Measurements from ENCODE around the gene CENPO.

Gene CENPO

GRCh38 chr2:24837996-24838513 lies 44.8 kb downstream of the CENPO start:
- DNase-seq (ENCODE audit: low read depth in 2 of 2), result no peak

- DNase-seq (ENCODE audit: low read depth in 2 of 2), result no peak
These were observed 45.3 kb downstream of the CENPO start for GRCh38 chr2:24838541-24838940.

- no peak for DNase-seq (ENCODE audit: low read depth in 2 of 2)
These were observed 46.5 kb downstream of the CENPO start for GRCh38 chr2:24839729-24840128.

GRCh38 chr2:24840164-24840869 lies 47.1 kb downstream of the CENPO start:
- no peak for DNase-seq (ENCODE audit: low read depth in 2 of 2)

- no peak for DNase-seq (ENCODE audit: low read depth in 2 of 2)
These were observed 48.0 kb downstream of the CENPO start for GRCh38 chr2:24840962-24841945.

- DNase-seq (ENCODE audit: low read depth in 2 of 2), result no peak
These were observed 49.1 kb downstream of the CENPO start for GRCh38 chr2:24842081-24843050.

- no peak for DNase-seq (ENCODE audit: low read depth in 2 of 2)
These were observed 50.2 kb downstream of the CENPO start for GRCh38 chr2:24843330-24843860.

- DNase-seq (ENCODE audit: low read depth in 2 of 2), result no peak
These were observed 50.9 kb downstream of the CENPO start for GRCh38 chr2:24844023-24844685.

GRCh38 chr2:24845691-24846090 lies 52.5 kb downstream of the CENPO start:
- no peak for DNase-seq (ENCODE audit: low read depth in 2 of 2)

GRCh38 chr2:24850944-24851343 lies 57.7 kb downstream of the CENPO start:
- DNase-seq (ENCODE audit: low read depth in 2 of 2), result no peak

- DNase-seq (ENCODE audit: low read depth in 2 of 2), result no peak
These were observed 58.8 kb downstream of the CENPO start for GRCh38 chr2:24852026-24852425.

- no peak for DNase-seq (ENCODE audit: low read depth in 2 of 2)
These were observed 59.3 kb downstream of the CENPO start for GRCh38 chr2:24852431-24853020.

- DNase-seq (ENCODE audit: low read depth in 2 of 2), result no peak
These were observed 59.8 kb downstream of the CENPO start for GRCh38 chr2:24853046-24853445.

- no peak for DNase-seq (ENCODE audit: low read depth in 2 of 2)
These were observed 60.8 kb downstream of the CENPO start for GRCh38 chr2:24853996-24854395.

GRCh38 chr2:24855022-24855622 lies 61.9 kb downstream of the CENPO start:
- DNase-seq (ENCODE audit: low read depth in 2 of 2), result no peak

GRCh38 chr2:24855726-24856125 lies 62.5 kb downstream of the CENPO start:
- DNase-seq (ENCODE audit: low read depth in 2 of 2), result no peak

GRCh38 chr2:24856791-24857211 lies 63.6 kb downstream of the CENPO start:
- DNase-seq (ENCODE audit: low read depth in 2 of 2), result no peak

- DNase-seq (ENCODE audit: low read depth in 2 of 2), result no peak
These were observed 64.5 kb downstream of the CENPO start for GRCh38 chr2:24857746-24858145.

- no peak for DNase-seq (ENCODE audit: low read depth in 2 of 2)
These were observed 65.8 kb downstream of the CENPO start for GRCh38 chr2:24858996-24859395.

Data from stimulated activated CD4-positive, alpha-beta T cell treated with anti-CD3 and anti-CD28 coated beads, Interleukin-12 subunit alpha, Interleukin-12 subunit beta, amount 100 ng/mL, for 24 hours (primary cell).